GM12891 (cell line): ENCODE measurements around the gene CPAMD8.

Experiments
- DNase-seq: peaks from one replicate; pipeline ENCODE4 v3.0.0; 2011; ENCODE audit warnings: low spot score; ENCODE audit not compliant: insufficient read length
- FAIRE-seq: peaks from 2 replicates; lab custom pipeline; 2011; peaks lifted over from hg19 to GRCh38; lab: Jason Lieb, UNC
- PAX5 ChIP-seq: IDR thresholded peaks from 2 replicates; pipeline ENCODE4 v1.6.1; 2011; ENCODE audit warnings: low read length, moderate library complexity, mild to moderate bottlenecking; ENCODE audit not compliant: insufficient read depth, severe bottlenecking
- POLR2A ChIP-seq: IDR thresholded peaks from 2 replicates; pipeline ENCODE4 v1.6.1; 2011; ENCODE audit warnings: low read depth, low read length, control low read depth
- POLR2AphosphoS5 ChIP-seq: IDR thresholded peaks from 2 replicates; pipeline ENCODE4 v1.6.1; 2011; ENCODE audit warnings: low read depth, low read length, control low read depth
- POU2F2 ChIP-seq: IDR thresholded peaks from 2 replicates; pipeline ENCODE4 v1.6.1; 2011; ENCODE audit warnings: low read depth, mild to moderate bottlenecking, control low read depth, low read length, moderate library complexity
- SPI1 ChIP-seq: IDR thresholded peaks from 2 replicates; pipeline ENCODE4 v1.6.1; 2011; ENCODE audit warnings: low read depth, low read length, control low read depth
- TAF1 ChIP-seq: IDR thresholded peaks from 2 replicates; pipeline ENCODE4 v1.6.1; 2011; ENCODE audit warnings: low read depth, low read length, control low read depth

CPAMD8 gene

DNA sequence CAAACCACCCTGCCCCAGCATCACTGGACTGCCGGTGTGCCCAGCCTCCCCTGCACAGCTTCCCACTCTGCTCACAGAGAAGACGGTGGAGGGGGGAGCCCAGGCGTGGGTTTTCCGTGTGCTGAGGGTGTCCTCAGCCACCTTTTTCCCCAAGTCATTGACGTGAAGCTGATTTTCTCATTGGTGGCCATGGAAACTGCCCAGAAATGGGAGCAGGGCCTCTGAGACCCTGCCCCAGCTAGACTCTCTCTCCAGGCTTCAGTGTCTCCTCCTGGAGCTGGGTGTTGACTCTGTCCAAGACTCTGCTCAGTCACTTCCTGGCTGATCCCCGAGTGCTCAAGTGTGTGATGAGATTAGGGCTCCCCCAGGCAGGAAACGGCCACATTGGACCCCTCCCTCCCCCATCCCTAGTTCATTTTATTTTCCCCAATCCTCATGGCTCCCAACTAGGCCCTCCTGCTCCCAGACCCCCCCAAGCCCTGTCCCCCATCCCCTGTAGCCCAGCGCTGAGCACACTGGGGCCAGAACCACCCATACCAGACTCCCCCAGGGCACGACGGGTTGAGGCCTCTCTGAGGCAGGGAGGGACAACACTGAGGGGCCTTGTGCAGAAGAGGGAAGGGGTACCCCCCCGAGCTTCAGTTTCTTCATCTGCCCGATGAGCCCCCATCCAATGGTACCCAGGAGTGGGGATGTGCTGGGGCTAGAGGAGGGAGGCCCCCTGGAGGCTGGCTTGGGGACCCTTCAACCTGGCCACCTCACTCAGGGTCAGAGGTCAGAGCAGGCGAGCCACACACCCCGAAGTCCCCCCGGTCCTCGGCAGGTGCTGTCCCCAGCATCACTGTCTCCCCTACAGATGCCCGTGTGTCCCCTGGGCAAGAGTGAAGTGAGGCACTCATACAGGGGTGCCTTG lies 139.0 kb downstream of the CPAMD8 start:
- DNase-seq (no peak), FAIRE-seq (no peak)
- TF ChIP-seq SPI1 (no peak), TAF1 (no peak), POLR2AphosphoS5 (no peak), POU2F2 (no peak), POLR2A (no peak), PAX5 (no peak)

DNA sequence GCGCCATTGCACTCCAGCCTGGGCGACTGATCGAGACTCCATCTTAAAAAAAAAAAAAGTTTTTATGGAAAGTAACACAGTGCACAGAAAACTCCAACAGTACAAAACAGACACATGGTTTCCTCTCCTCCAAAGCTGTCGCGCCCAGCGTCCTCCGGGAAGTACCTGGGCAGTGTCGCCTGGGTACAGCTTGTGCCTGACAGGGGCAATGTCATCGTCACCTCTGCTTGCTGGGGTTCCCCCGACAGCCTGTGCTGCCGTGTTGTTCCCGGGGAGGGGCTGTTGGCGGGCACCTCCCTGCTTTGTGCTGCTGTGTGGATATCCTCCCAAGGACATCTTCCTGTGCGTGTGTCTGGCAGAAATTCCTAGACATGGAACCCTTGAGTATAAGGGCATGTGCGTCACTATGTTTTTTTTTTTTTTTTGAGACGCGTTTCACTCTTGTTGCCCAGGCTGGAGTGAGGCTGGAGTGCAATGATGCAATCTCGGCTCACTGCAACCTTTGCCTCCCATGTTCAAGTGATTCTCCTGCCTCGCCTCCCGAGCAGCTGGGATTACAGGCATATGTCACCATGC lies 140.2 kb downstream of the CPAMD8 start:
- TF ChIP-seq POLR2A (no peak), SPI1 (no peak), POLR2AphosphoS5 (no peak), PAX5 (no peak), TAF1 (no peak), POU2F2 (no peak)
- DNase-seq (no peak), FAIRE-seq (no peak)

DNA sequence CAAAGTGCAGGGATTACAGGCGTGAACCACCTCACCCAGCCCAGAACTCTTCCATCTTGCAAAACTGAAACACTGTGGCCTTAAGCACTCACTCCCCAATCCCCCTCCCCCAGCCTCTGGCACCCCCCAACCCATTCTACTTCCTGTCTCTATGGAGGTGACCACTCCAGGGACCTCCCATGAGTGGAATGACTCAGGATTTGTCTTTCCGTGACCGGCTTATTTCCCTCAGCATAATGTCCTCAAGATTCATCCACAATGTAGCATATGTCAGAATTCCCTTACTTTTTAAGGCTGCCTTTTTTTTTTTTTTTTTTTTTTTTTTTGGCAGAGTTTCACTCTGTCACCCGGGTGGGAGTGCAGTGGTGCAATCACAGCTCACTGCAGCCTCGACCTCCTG lies 141.4 kb downstream of the CPAMD8 start:
- TF ChIP-seq SPI1 (no peak), POLR2A (no peak), POLR2AphosphoS5 (no peak), PAX5 (no peak), TAF1 (no peak), POU2F2 (no peak)
- no peak for DNase-seq
- FAIRE-seq, result no peak

DNA sequence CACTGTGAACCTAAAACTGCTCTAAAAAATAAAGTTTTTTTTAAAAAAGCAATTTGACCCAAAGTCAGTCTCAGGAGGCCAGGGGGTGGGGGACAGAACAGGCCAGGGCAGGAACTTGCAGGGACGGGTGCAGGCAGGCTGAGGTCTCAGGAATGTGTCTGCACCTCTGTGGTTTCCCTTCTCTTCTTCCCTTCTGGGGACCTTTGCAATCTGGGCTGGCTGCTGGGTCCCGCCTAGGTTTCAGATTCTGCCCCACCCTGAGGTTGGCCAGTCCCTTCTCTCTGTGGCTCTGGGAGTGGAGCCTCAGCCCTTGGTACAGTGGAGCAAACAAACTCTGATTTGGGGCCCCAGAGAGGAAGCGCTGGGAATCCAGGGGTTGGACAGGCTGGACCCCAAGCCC lies 143.1 kb downstream of the CPAMD8 start:
- FAIRE-seq, result no peak

DNA sequence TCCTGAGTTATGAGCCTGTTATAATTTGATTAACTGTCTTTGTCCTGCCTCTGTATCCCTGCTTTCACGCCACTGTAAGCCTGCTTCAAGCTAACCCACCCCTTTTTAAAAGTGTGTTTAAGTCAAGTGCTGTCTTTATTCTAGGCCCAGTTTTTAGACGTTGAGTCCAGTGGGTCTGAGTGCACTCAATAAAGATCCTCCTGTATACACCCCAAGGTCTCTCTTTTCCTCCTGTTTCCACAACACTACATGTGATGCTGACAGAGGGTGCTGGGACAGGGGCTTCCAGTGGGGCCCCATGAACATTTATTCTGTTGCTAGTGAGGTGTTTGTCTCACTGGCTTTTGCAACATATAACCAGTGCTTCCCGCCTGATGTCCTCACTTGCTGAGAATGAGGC lies 144.5 kb downstream of the CPAMD8 start:
- TF ChIP-seq POLR2AphosphoS5, result no peak
- TF ChIP-seq PAX5, result no peak
- no peak for TF ChIP-seq POU2F2
- no peak for TF ChIP-seq TAF1
- TF ChIP-seq SPI1, result no peak
- no peak for TF ChIP-seq POLR2A
- DNase-seq (no peak), FAIRE-seq (no peak)

More for the DNA sequence above, 143.1 kb downstream of the CPAMD8 start:
- no peak for TF ChIP-seq SPI1
- no peak for TF ChIP-seq TAF1
- TF ChIP-seq PAX5, result no peak
- DNase-seq, result no peak

DNA sequence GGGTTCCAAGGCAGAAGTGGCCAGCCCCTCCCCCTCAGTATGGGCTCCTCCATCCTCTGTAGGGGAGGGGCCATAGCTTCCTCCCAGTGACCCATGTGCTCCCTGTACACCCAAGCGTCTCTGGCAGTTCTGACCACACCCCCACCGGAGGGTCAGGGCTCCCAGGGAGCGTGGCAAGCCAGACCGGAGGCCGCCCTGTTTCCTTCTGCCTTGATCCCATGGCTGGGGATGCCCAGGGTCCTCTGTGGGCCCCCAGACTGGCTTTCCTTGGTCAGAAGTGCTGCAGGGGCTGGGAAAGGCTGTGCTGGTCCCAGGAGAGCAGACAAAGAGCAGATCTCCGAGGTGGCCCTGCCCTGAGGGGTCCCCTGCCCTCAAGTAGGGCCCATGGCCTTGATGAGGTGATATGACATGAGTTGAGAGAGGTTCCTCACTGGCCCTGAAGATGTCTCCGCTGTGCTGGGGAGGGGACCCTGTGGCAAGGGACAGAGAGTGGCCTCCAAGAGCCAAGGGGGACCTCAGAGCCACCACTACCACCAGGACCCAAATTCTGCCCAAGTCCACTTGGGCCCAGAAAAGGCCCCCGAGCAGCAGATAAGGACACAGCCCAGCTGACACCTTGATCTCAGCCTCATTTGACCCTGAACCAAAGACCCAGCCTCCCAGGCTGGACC lies 145.6 kb downstream of the CPAMD8 start:
- no peak for TF ChIP-seq POLR2A
- TF ChIP-seq SPI1, result no peak
- no peak for TF ChIP-seq TAF1
- no peak for TF ChIP-seq POU2F2
- TF ChIP-seq PAX5, result no peak
- no peak for TF ChIP-seq POLR2AphosphoS5
- no peak for DNase-seq
- FAIRE-seq, result no peak

DNA sequence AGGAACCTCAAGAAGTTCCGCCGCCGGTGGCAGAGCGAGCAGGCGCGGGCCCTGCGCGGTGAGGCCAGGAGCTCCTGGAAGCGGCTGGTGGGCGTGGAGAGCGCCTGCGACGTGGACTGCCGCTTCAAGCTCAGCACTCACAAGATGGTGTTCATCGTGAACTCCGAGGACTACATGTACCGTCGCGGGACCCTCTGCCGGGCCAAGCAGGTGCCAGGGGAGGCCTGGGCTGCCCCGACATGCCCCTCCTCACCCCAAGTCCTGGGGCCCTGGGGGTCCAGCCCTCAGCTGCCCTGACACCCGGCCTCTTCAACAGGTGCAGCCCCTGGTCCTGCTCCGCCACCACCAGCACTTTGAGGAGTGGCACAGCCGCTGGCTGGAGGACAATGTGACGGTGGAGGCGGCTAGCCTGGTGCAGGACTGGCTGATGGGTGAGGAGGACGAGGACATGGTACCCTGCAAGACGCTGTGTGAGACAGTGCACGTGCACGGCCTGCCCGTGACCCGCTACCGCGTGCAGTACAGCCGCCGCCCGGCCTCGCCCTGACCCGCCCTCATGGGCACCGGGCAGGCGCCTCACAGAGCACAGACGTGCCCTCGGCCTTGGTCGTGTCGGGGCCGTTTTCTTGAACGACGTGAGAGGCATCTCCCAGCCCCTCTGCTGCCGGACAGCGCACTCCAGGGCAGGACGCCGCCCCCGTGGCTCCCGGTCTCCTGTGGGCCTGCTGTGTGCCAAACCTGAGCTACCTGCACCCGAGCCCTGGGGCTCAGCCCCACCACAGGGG lies 148.2 kb downstream of the CPAMD8 start:
- DNase-seq, result no peak
- TF ChIP-seq SPI1, result no peak
- no peak for TF ChIP-seq POU2F2
- no peak for TF ChIP-seq POLR2AphosphoS5
- no peak for TF ChIP-seq POLR2A
- no peak for TF ChIP-seq TAF1
- TF ChIP-seq PAX5, result no peak
- no peak for FAIRE-seq

DNA sequence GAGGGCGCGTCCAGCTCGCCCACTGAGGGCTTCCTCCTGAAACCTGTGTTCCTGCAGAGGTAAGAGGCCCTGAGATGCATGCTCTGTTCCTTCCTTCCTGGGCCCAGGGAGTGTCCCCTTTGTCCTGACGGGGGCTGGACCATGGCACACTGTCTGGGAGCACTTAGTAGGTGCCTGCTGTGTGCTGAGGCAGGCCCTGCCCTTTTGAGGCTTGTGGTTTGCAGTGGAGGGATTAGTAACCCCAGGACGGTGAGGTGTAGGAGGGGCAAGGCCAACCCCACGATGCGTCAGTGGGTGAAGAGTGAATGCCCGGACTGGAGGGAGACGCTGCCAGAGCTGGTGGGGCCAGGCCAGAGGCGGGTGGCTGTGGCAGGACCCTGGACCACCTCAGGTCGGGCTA lies 149.0 kb downstream of the CPAMD8 start:
- DNase-seq, result no peak

More for the DNA sequence above, 149.0 kb downstream of the CPAMD8 start:
- TF ChIP-seq SPI1 (no peak), POLR2A (no peak), PAX5 (no peak), POU2F2 (no peak), TAF1 (no peak), POLR2AphosphoS5 (no peak)
- FAIRE-seq, result no peak
